H1 (cell line): ENCODE data around the gene ZHX3.

Source experiments
- CTCF ChIP-seq, 3 experiments: IDR thresholded peaks; 1 replicate in 2 of 3; 2 replicates in 1 of 3; pipeline versions ENCODE4 v1.5.1 to v1.6.1; 2011; ENCODE audit warnings: low read length in 3 of 3, mild to moderate bottlenecking in 3 of 3, inconsistent platforms in 2 of 3, low read depth in 1 of 3, moderate library complexity in 1 of 3; ENCODE audit not compliant: insufficient read depth in 1 of 3; ENCODE audit errors: control extremely low read depth in 1 of 3
- HDAC2 ChIP-seq, 2 experiments: fragments of 300-600 bp in 1 of 2; sonication (generic) in 1 of 2; IDR thresholded peaks; 2 replicates each; pipeline ENCODE4 v1.6.1; 2011 to 2012; ENCODE audit warnings: low read depth in 2 of 2, low read length in 2 of 2, mild to moderate bottlenecking in 2 of 2, moderate library complexity in 2 of 2, borderline replicate concordance in 1 of 2, inconsistent platforms in 1 of 2
- JUN ChIP-seq: IDR thresholded peaks from 2 replicates; pipeline ENCODE4 v1.6.1; 2011; ENCODE audit warnings: low read depth, mild to moderate bottlenecking, improper control_type of control experiment, low read length
- RNF2 ChIP-seq: fragments of 200-900, 300-1000 bp; sonication (generic); IDR thresholded peaks from 2 replicates; pipeline ENCODE4 v1.7.1; 2016; ENCODE audit warnings: borderline replicate concordance, low read depth, mild to moderate bottlenecking, antibody characterized with exemption, low read length; ENCODE audit not compliant: poor library complexity, severe bottlenecking; ENCODE audit errors: missing control alignments

GRCh38 chr20:41228858-41229257, 88.7 kb downstream of the ZHX3 start:
- TF ChIP-seq RNF2, result no peak
- no peak for TF ChIP-seq JUN
- TF ChIP-seq HDAC2 (IDR thresholded peaks at IDR 0.05; ENCODE audit: borderline replicate concordance in 1 of 2, low read depth in 2 of 2, low read length in 2 of 2), result no peak
- TF ChIP-seq CTCF (IDR thresholded peaks at IDR 0.05; ENCODE audit: control extremely low read depth in 1 of 3, insufficient read depth in 1 of 3, low read depth in 1 of 3, low read length in 3 of 3), result no peak
